A549 (cell line): ENCODE measurements around the gene KRT81. TPM values are rescaled to one million over a fixed set of nuclear protein-coding genes. Genes with fewer than 3 reads are reported as not detected.

Experiments
- ATAC-seq, 2 experiments: fragments of 200-7000 bp in 1 of 2; fragments of >200 bp in 1 of 2; cut with Nextera tagmentation in 1 of 2; cut with Tn5 transposase in 1 of 2; 3 replicates each; pipeline versions ENCODE4 v1.8.0 to v1.9.1; 2018 to 2020; ENCODE audit warnings: mild to moderate bottlenecking in 1 of 2, moderate library complexity in 1 of 2
- CTCF ChIA-PET: fragments of 300-600 bp; sonication (Branson Sonifier 250); formaldehyde crosslinking; extraction: SDS; loops from one replicate; lab custom pipeline; 2021; ENCODE audit warnings: antibody characterized with exemption, inconsistent platforms; lab: Yijun Ruan, JAX
- POLR2A ChIA-PET: fragments of 350-600 bp; formaldehyde crosslinking; extraction: SDS; loops from one replicate; lab custom pipeline; 2021; ENCODE audit warnings: antibody characterized with exemption, inconsistent platforms; lab: Yijun Ruan, JAX
- DNase-seq, 2 experiments: peaks; one replicate each; pipeline versions ENCODE4 v3.0.0 to v3.0.0-alpha.2; 2011 to 2016; ENCODE audit warnings: low read depth in 1 of 2, low spot score in 1 of 2
- FAIRE-seq: peaks from 2 replicates; lab custom pipeline; 2011; peaks lifted over from hg19 to GRCh38; lab: Jason Lieb, UNC
- H3K27ac ChIP-seq, 2 experiments: fragments of >200 bp; sonication (Bioruptor Twin); formaldehyde crosslinking; 3 replicates each; pipeline ENCODE4 v1.5.1; 2016 to 2017
- H3K4me1 ChIP-seq: fragments of >200 bp; sonication (Bioruptor Twin); formaldehyde crosslinking; 3 replicates; pipeline ENCODE4 v1.6.1; 2016
- H3K4me2 ChIP-seq: fragments of >200 bp; sonication (Bioruptor Twin); formaldehyde crosslinking; 3 replicates; pipeline ENCODE4 v1.6.1; 2016
- H3K4me3 ChIP-seq: fragments of >200 bp; sonication (Bioruptor Twin); formaldehyde crosslinking; 3 replicates; pipeline ENCODE4 v1.5.1; 2016
- H3K9me3 ChIP-seq: fragments of >200 bp; sonication (Bioruptor Twin); formaldehyde crosslinking; 3 replicates; pipeline ENCODE4 v1.6.1; 2016
- CBX8 ChIP-seq: fragments of 200-600 bp; sonication (generic); IDR thresholded peaks from 2 replicates; pipeline ENCODE4 v1.6.1; 2016
- CHD4 ChIP-seq: fragments of 200-600 bp; sonication (generic); IDR thresholded peaks from 2 replicates; pipeline ENCODE4 v1.6.1; 2016; ENCODE audit warnings: antibody characterized with exemption, mild to moderate bottlenecking, borderline replicate concordance
- EHF ChIP-seq: fragments of 250-450 bp; sonication (Bioruptor Pico); IDR thresholded peaks from 2 replicates; pipeline ENCODE4 v1.5.0; 2020; ENCODE audit warnings: mild to moderate bottlenecking
- EHMT2 ChIP-seq: fragments of 200-600 bp; sonication (generic); IDR thresholded peaks from 2 replicates; pipeline ENCODE4 v1.6.1; 2016; ENCODE audit warnings: antibody characterized with exemption, low read depth, mild to moderate bottlenecking, moderate library complexity
- ESRRA ChIP-seq: fragments of 150-350 bp; IDR thresholded peaks from 2 replicates; pipeline ENCODE4 v1.6.1; 2014; ENCODE audit warnings: mild to moderate bottlenecking, low read length, borderline replicate concordance
- FOSL2 ChIP-seq, 2 experiments: fragments of 450-650 bp in 1 of 2; fragments of >200 bp in 1 of 2; sonication (Bioruptor Twin) in 1 of 2; formaldehyde crosslinking; IDR thresholded peaks; 2 replicates each; pipeline versions ENCODE4 v1.5.0 to v1.6.1; 2016 to 2020; ENCODE audit warnings: mild to moderate bottlenecking in 1 of 2, moderate library complexity in 1 of 2
- FOXS1 ChIP-seq: fragments of 250-450 bp; sonication (Bioruptor Pico); IDR thresholded peaks from 2 replicates; pipeline ENCODE4 v1.5.0; 2020; ENCODE audit warnings: mild to moderate bottlenecking, moderate library complexity
- HDAC2 ChIP-seq: fragments of 200-600 bp; sonication (generic); IDR thresholded peaks from 2 replicates; pipeline ENCODE4 v1.6.1; 2016
- HOXA7 ChIP-seq: fragments of 250-450 bp; sonication (Bioruptor Pico); IDR thresholded peaks from 2 replicates; pipeline ENCODE4 v1.5.0; 2020; ENCODE audit warnings: mild to moderate bottlenecking, moderate library complexity
- HOXB13 ChIP-seq: fragments of 250-450 bp; sonication (Bioruptor Pico); IDR thresholded peaks from 2 replicates; pipeline ENCODE4 v1.5.0; 2020; ENCODE audit warnings: low read depth, mild to moderate bottlenecking, moderate library complexity
- JUNB ChIP-seq: fragments of >200 bp; sonication (Bioruptor Twin); formaldehyde crosslinking; IDR thresholded peaks from 2 replicates; pipeline ENCODE4 v1.6.1; 2016
- MAFK ChIP-seq: fragments of 450-650 bp; IDR thresholded peaks from 2 replicates; pipeline ENCODE4 v1.6.1; 2014; ENCODE audit not compliant: partially characterized antibody
- MAZ ChIP-seq: fragments of 150-350 bp; IDR thresholded peaks from 2 replicates; pipeline ENCODE4 v1.6.1; 2014; ENCODE audit warnings: antibody characterized with exemption, low read depth, low read length, borderline replicate concordance
- MYC ChIP-seq: IDR thresholded peaks from 2 replicates; pipeline ENCODE4 v1.6.1; 2012; ENCODE audit warnings: mild to moderate bottlenecking, inconsistent platforms, low read length, improper control_type of control experiment, borderline replicate concordance
- NFE2L2 ChIP-seq: fragments of 150-350 bp; conservative IDR thresholded peaks from 2 replicates; pipeline ENCODE4 v1.6.1; 2014; ENCODE audit warnings: low read length
- NR3C1 ChIP-seq: fragments of >200 bp; sonication (Bioruptor Twin); formaldehyde crosslinking; IDR thresholded peaks from 3 replicates; pipeline ENCODE4 v1.6.1; 2017
- POLR2A ChIP-seq: IDR thresholded peaks from 2 replicates; pipeline ENCODE4 v1.6.1; 2012; ENCODE audit warnings: mild to moderate bottlenecking, low read length
- POLR2AphosphoS2 ChIP-seq: conservative IDR thresholded peaks from 2 replicates; pipeline ENCODE4 v1.6.1; 2012; ENCODE audit warnings: low read length, improper control_type of control experiment, inconsistent platforms
- RFX5 ChIP-seq: fragments of 450-650 bp; IDR thresholded peaks from 2 replicates; pipeline ENCODE4 v1.7.1; 2014; ENCODE audit warnings: antibody characterized with exemption, mild to moderate bottlenecking, moderate library complexity
- RNF2 ChIP-seq: fragments of 200-600 bp; sonication (generic); IDR thresholded peaks from 2 replicates; pipeline ENCODE4 v1.6.1; 2016; ENCODE audit warnings: low read depth, mild to moderate bottlenecking, antibody characterized with exemption, moderate library complexity, borderline replicate concordance
- SMC3 ChIP-seq: fragments of >200 bp; sonication (Bioruptor Twin); formaldehyde crosslinking; IDR thresholded peaks from 3 replicates; pipeline ENCODE4 v1.6.1; 2018; ENCODE audit warnings: inconsistent platforms
- SREBF2 ChIP-seq: fragments of 450-650 bp; IDR thresholded peaks from 2 replicates; pipeline ENCODE4 v1.6.1; 2014; ENCODE audit warnings: mild to moderate bottlenecking, moderate library complexity
- TP53 ChIP-seq: fragments of 250-450 bp; sonication (Bioruptor Pico); IDR thresholded peaks from 2 replicates; pipeline ENCODE4 v1.5.0; 2021; ENCODE audit warnings: mild to moderate bottlenecking, moderate library complexity
- ZNF302 ChIP-seq: fragments of 250-450 bp; sonication (Bioruptor Pico); IDR thresholded peaks from 2 replicates; pipeline ENCODE4 v1.9.0; 2021; ENCODE audit warnings: inconsistent platforms, mild to moderate bottlenecking, moderate library complexity
- ZSCAN20 ChIP-seq: fragments of 250-450 bp; sonication (Bioruptor Pico); IDR thresholded peaks from 2 replicates; pipeline ENCODE4 v1.8.0; 2022; ENCODE audit warnings: mild to moderate bottlenecking, moderate library complexity
- WGBS: methylation state at CpG from one replicate; pipeline ENCODE4 v1.1.6; 2017; ENCODE audit errors: missing lambda C conversion rate; 5-methylcytosine and 5-hydroxymethylcytosine counted together
- polyA plus RNA-seq, 4 experiments: library from polyadenylated mRNA; depleted of rRNA in 3 of 4; stranded (reverse); fragments of >200 nt; fragmentation: RNase III in 1 of 4; extraction: RNeasy Plus Mini Kit Qiagen cat#74134 plus additional on column Dnase treatment in 1 of 4; gene quantifications; 2 replicates in 3 of 4; 3 replicates in 1 of 4; pipeline ENCODE4 v1.2.3, GENCODE V29; 2011 to 2017
- TF ChIP-seq, protein P1 (sequence below): IDR thresholded peaks from 2 replicates; pipeline ENCODE4 v1.6.1; 2012
- TF ChIP-seq, protein P2 (sequence below): fragments of >200 bp; sonication (Bioruptor Twin); formaldehyde crosslinking; IDR thresholded peaks from 3 replicates; pipeline ENCODE4 v1.6.1; 2016
- TF ChIP-seq, protein P3 (sequence below): fragments of 250-450 bp; sonication (Bioruptor Pico); IDR thresholded peaks from 2 replicates; pipeline ENCODE4 v1.5.0; 2020; ENCODE audit warnings: low read depth, mild to moderate bottlenecking, moderate library complexity
- TF ChIP-seq, protein P4 (sequence below): fragments of 250-450 bp; sonication (Bioruptor Pico); IDR thresholded peaks from 2 replicates; pipeline ENCODE4 v1.5.0; 2021; ENCODE audit warnings: mild to moderate bottlenecking, moderate library complexity, borderline replicate concordance
- TF ChIP-seq, protein P5 (sequence below): IDR thresholded peaks from 2 replicates; pipeline ENCODE4 v1.6.1; 2012

The KRT81 gene
- polyA plus RNA-seq, 2 of the 4 experiments (the other 2 are of a cell fraction), result 1,799 to 3,643 TPM

DNA sequence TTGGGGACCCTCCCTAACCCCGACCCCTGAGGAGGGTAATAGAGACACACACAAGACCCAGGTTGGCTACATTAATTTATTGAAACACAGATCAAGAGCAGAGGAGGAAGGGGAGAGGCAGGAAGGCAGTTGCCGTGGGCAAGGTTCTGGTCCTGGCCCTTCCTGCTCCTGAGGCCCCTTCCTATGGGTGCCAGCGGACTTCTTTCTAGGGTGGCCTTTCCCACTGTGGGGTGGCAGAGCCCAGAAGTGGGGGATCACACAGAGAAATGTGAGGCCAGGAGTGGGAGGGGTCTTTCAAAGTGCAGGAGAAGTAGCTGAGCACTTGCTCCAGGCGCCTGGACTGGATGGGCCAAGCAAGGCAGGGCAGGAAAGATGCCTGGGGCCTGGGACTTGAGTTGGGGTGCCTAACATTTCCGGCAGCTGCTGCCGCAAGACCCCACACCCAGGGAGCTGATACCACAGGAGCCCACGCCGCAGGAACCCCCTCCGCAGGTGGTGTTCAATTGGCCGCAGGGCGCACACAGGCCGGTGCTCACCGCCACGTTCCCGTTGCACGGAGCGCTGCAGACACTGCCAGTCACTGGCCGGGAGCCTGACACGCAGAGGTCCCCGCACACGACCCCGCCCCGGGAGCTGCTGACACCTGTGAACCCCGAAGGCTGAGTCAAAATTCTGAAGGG is 5.3 kb downstream of the KRT81 start:
- Histone ChIP-seq H3K4me1 (peaks cover 57% of the 10 kb centered on the region), H3K27ac (peak overlapping the region; percentile 96 to 100), H3K9me3 (no peaks in the 10 kb centered on the region), H3K4me2 (peak overlapping the region; percentile 94), H3K4me3 (peak overlapping the region; percentile 59)
- TF ChIP-seq HOXB13 (CRISPR knock-in tag), result peak; percentile 64; the same call in 1 of the 2 replicates
- TF ChIP-seq, protein P1, sequence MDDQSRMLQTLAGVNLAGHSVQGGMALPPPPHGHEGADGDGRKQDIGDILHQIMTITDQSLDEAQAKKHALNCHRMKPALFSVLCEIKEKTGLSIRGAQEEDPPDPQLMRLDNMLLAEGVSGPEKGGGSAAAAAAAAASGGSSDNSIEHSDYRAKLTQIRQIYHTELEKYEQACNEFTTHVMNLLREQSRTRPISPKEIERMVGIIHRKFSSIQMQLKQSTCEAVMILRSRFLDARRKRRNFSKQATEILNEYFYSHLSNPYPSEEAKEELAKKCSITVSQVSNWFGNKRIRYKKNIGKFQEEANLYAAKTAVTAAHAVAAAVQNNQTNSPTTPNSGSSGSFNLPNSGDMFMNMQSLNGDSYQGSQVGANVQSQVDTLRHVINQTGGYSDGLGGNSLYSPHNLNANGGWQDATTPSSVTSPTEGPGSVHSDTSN, result peak; percentile 50; the same call in 1 of the 2 replicates
- TF ChIP-seq ZNF302 (CRISPR knock-in tag), result peak; percentile 15; the same call in 1 of the 2 replicates
- no peak for TF ChIP-seq SREBF2
- TF ChIP-seq, protein P2, sequence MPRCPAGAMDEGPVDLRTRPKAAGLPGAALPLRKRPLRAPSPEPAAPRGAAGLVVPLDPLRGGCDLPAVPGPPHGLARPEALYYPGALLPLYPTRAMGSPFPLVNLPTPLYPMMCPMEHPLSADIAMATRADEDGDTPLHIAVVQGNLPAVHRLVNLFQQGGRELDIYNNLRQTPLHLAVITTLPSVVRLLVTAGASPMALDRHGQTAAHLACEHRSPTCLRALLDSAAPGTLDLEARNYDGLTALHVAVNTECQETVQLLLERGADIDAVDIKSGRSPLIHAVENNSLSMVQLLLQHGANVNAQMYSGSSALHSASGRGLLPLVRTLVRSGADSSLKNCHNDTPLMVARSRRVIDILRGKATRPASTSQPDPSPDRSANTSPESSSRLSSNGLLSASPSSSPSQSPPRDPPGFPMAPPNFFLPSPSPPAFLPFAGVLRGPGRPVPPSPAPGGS, result 0 out of 3 replicates have a peak, but pooled peaks have one; percentile 28
- TF ChIP-seq TP53, result 0 out of 2 replicates have a peak, but pooled peaks have one; percentile 9
- no peak for TF ChIP-seq MAZ
- TF ChIP-seq HOXA7 (CRISPR knock-in tag), result 0 out of 2 replicates have a peak, but pooled peaks have one; percentile 16
- TF ChIP-seq EHF, result no peak
- TF ChIP-seq POLR2A, result peak; percentile 43
- TF ChIP-seq, protein P3, sequence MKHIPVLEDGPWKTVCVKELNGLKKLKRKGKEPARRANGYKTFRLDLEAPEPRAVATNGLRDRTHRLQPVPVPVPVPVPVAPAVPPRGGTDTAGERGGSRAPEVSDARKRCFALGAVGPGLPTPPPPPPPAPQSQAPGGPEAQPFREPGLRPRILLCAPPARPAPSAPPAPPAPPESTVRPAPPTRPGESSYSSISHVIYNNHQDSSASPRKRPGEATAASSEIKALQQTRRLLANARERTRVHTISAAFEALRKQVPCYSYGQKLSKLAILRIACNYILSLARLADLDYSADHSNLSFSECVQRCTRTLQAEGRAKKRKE (CRISPR knock-in tag), result 0 out of 2 replicates have a peak, but pooled peaks have one; percentile 32
- POLR2A ChIA-PET, result interaction anchor here (0.5 to 11.7 kb wide), 11 partner anchors 21 to 138 kb away, joined by 3 to 383 read pairs (median 4); partner anchors contain the start of gene KRT7
- ATAC-seq (no peak), FAIRE-seq (no peak), DNase-seq (no peak)
- 35% methylated on average over 23 of the region's 24 CpGs for WGBS
- CTCF ChIA-PET, result interaction anchor here (0.6 to 15.3 kb wide), 23 partner anchors 7 to 956 kb away, joined by 3 to 387 read pairs (median 6); partner anchors contain the start of gene KRT83

DNA sequence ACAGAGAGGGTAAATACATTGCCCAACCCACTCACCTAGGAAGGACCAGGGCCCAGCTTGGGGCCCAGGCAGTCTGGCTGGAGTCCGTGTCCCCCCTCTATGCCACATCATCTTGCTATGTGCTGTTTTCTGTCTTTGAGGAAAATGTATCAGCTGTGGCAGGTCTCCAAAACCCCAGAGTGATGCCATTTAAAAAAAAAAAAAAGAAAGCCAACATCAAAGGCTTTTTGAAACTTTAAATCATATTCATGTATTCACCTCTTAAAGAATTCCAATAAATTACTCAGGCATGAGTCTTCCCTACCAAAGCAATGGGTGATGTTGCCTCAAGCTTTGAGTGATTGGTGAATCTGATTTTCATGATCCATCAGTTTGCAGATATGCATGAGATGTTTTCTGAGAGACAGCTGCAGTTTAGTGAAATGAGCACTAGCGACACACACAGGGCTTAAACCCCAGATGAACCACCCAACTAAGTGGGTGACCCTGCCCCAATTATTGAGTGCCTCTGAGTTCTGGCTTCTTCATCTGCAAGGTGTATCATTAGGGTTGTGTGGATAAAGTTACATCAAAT is 6.1 kb downstream of the KRT81 start:
- peak; percentile 58 to 84 for DNase-seq
- POLR2A ChIA-PET, result interaction anchor here (0.5 to 11.7 kb wide), 11 partner anchors 10 to 1252 kb away, joined by 3 to 383 read pairs (median 7); partner anchors contain the start of gene KRT80
- TF ChIP-seq JUNB, result peak; percentile 92
- no peak for TF ChIP-seq RNF2
- no peak for TF ChIP-seq ESRRA
- TF ChIP-seq, protein P4, sequence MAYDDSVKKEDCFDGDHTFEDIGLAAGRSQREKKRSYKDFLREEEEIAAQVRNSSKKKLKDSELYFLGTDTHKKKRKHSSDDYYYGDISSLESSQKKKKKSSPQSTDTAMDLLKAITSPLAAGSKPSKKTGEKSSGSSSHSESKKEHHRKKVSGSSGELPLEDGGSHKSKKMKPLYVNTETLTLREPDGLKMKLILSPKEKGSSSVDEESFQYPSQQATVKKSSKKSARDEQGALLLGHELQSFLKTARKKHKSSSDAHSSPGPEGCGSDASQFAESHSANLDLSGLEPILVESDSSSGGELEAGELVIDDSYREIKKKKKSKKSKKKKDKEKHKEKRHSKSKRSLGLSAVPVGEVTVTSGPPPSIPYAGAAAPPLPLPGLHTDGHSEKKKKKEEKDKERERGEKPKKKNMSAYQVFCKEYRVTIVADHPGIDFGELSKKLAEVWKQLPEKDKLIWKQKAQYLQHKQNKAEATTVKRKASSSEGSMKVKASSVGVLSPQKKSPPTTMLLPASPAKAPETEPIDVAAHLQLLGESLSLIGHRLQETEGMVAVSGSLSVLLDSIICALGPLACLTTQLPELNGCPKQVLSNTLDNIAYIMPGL (CRISPR knock-in tag), result no peak
- peak; percentile 70; the same call in 1 of the 2 replicates for TF ChIP-seq ZSCAN20
- no peak for TF ChIP-seq RFX5
- peak; percentile 70; the same call in 1 of the 2 replicates for TF ChIP-seq HOXB13 (CRISPR knock-in tag)
- TF ChIP-seq MAFK, result peak; percentile 10
- TF ChIP-seq MAZ, result no peak
- TF ChIP-seq MYC, result no peak
- no peak; the same call in 2 of the 3 replicates for TF ChIP-seq SMC3
- TF ChIP-seq FOSL2 (IDR thresholded peaks at IDR 0.05), result peak; percentile 76
- TF ChIP-seq FOSL2 (CRISPR knock-in tag; IDR thresholded peaks at IDR 0.05), result peak; percentile 73
- TF ChIP-seq, protein P5, sequence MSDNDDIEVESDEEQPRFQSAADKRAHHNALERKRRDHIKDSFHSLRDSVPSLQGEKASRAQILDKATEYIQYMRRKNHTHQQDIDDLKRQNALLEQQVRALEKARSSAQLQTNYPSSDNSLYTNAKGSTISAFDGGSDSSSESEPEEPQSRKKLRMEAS, result peak; percentile 29
- peak; percentile 82; the same call in 1 of the 2 replicates for TF ChIP-seq POLR2AphosphoS2
- no peak for TF ChIP-seq HOXA7 (CRISPR knock-in tag)
- no peak for TF ChIP-seq CHD4
- peak; percentile 80 for TF ChIP-seq POLR2A
- no peak for TF ChIP-seq FOXS1 (CRISPR knock-in tag)
- no peak for TF ChIP-seq EHF
- TF ChIP-seq HDAC2, result no peak
- TF ChIP-seq CBX8, result no peak
- no peak for TF ChIP-seq NR3C1
- TF ChIP-seq EHMT2, result no peak
- no peak for TF ChIP-seq NFE2L2

More for the DNA sequence above, 6.1 kb downstream of the KRT81 start:
- H3K4me3 ChIP-seq, result peak overlapping the region; percentile 59
- CTCF ChIA-PET, result interaction anchor here (0.9 to 15.3 kb wide), 13 partner anchors 12 to 696 kb away, joined by 3 to 387 read pairs (median 6); partner anchors contain the start of gene KRT83
- H3K9me3 ChIP-seq, result no peaks in the 10 kb centered on the region
- H3K4me2 ChIP-seq, result peak overlapping the region; percentile 94
- H3K4me1 ChIP-seq, result peaks cover 57% of the 10 kb centered on the region
- ATAC-seq, result no peak
- FAIRE-seq, result peak; percentile 96
- 0% methylated on average over 2 of the region's 2 CpGs for WGBS
- H3K27ac ChIP-seq, result peak overlapping the region; percentile 96 to 100
